ENCODE measurements around the gene POTEH.
"Not testable (repeated sequence)": the region's sequence is repeated elsewhere in the genome, so short reads cannot be mapped to it uniquely, and the experiment has no call there.

POTEH gene

GRCh38 chr22:15747636-15748323 lies 58.0 kb downstream of the POTEH start:
- H3K9me3 ChIP-seq (ENCODE audit: control insufficient read depth, low read length); H3K36me3 ChIP-seq (ENCODE audit: control insufficient read depth, insufficient read depth, low read length); H3K27me3 ChIP-seq (ENCODE audit: control insufficient read depth, insufficient read depth, low read length); H3K4me3 ChIP-seq (ENCODE audit: low read length); H3K4me1 ChIP-seq (ENCODE audit: control insufficient read depth, insufficient read depth, low read length); H3K9ac ChIP-seq (ENCODE audit: low read length): not testable (repeated sequence)

- not testable (repeated sequence) for H3K36me3 ChIP-seq (ENCODE audit: control insufficient read depth, insufficient read depth, low read length); H3K4me3 ChIP-seq (ENCODE audit: low read length); H3K4me1 ChIP-seq (ENCODE audit: control insufficient read depth, insufficient read depth, low read length); H3K27me3 ChIP-seq (ENCODE audit: control insufficient read depth, insufficient read depth, low read length); H3K9ac ChIP-seq (ENCODE audit: low read length); H3K9me3 ChIP-seq (ENCODE audit: control insufficient read depth, low read length)
Observed at GRCh38 chr22:15749181-15749970, 59.5 kb downstream of the POTEH start.

- not testable (repeated sequence) for H3K9me3 ChIP-seq (ENCODE audit: control insufficient read depth, low read length); H3K9ac ChIP-seq (ENCODE audit: low read length); H3K4me1 ChIP-seq (ENCODE audit: control insufficient read depth, insufficient read depth, low read length); H3K27me3 ChIP-seq (ENCODE audit: control insufficient read depth, insufficient read depth, low read length); H3K36me3 ChIP-seq (ENCODE audit: control insufficient read depth, insufficient read depth, low read length); H3K4me3 ChIP-seq (ENCODE audit: low read length)
Observed at GRCh38 chr22:15759443-15760097, 69.7 kb downstream of the POTEH start.

- not testable (repeated sequence) for H3K36me3 ChIP-seq (ENCODE audit: control insufficient read depth, insufficient read depth, low read length); H3K9me3 ChIP-seq (ENCODE audit: control insufficient read depth, low read length); H3K4me1 ChIP-seq (ENCODE audit: control insufficient read depth, insufficient read depth, low read length); H3K27me3 ChIP-seq (ENCODE audit: control insufficient read depth, insufficient read depth, low read length); H3K4me3 ChIP-seq (ENCODE audit: low read length); H3K9ac ChIP-seq (ENCODE audit: low read length)
Observed at GRCh38 chr22:15760388-15761150, 70.7 kb downstream of the POTEH start.

GRCh38 chr22:15761151-15761777 lies 71.4 kb downstream of the POTEH start:
- not testable (repeated sequence) for H3K27me3 ChIP-seq (ENCODE audit: control insufficient read depth, insufficient read depth, low read length); H3K9ac ChIP-seq (ENCODE audit: low read length)

GRCh38 chr22:15763559-15763958 lies 73.7 kb downstream of the POTEH start:
- H3K4me3 ChIP-seq (ENCODE audit: low read length); H3K27me3 ChIP-seq (ENCODE audit: control insufficient read depth, insufficient read depth, low read length); H3K36me3 ChIP-seq (ENCODE audit: control insufficient read depth, insufficient read depth, low read length); H3K9me3 ChIP-seq (ENCODE audit: control insufficient read depth, low read length); H3K4me1 ChIP-seq (ENCODE audit: control insufficient read depth, insufficient read depth, low read length); H3K9ac ChIP-seq (ENCODE audit: low read length): not testable (repeated sequence)

More at GRCh38 chr22:15761151-15761777, 71.4 kb downstream of the POTEH start:
- not testable (repeated sequence) for H3K36me3 ChIP-seq (ENCODE audit: control insufficient read depth, insufficient read depth, low read length); H3K4me3 ChIP-seq (ENCODE audit: low read length); H3K4me1 ChIP-seq (ENCODE audit: control insufficient read depth, insufficient read depth, low read length); H3K9me3 ChIP-seq (ENCODE audit: control insufficient read depth, low read length)
